GM23338 (cell line): ENCODE measurements around the gene NTM. TPM values are rescaled to one million over a fixed set of nuclear protein-coding genes. Genes with fewer than 3 reads are reported as not detected.

Experiments used
- ATAC-seq: fragments of 200-7000 bp; cut with Tn5 transposase; 3 replicates; pipeline ENCODE4 v1.9.1; 2020
- DNase-seq: peaks from one replicate; pipeline ENCODE4 v3.0.0-alpha.2; 2015; ENCODE audit warnings: low spot score
- H2AFZ ChIP-seq: fragments of 200-600 bp; sonication (generic); 2 replicates; pipeline ENCODE4 v1.8.0; 2016; ENCODE audit warnings: antibody characterized with exemption, mild to moderate bottlenecking, moderate library complexity
- H3F3A ChIP-seq: fragments of 200-600 bp; sonication (generic); replicated peaks from 2 replicates; pipeline ENCODE4 v1.8.0; 2017; ENCODE audit warnings: antibody characterized with exemption, mixed run types, low read depth
- H3K27ac ChIP-seq: fragments of 200-600 bp; sonication (generic); 2 replicates; pipeline ENCODE4 v1.6.1; 2016; ENCODE audit warnings: low read depth
- H3K27me3 ChIP-seq: fragments of 200-600 bp; sonication (generic); 2 replicates; pipeline ENCODE4 v1.8.0; 2016; ENCODE audit warnings: mild to moderate bottlenecking, mixed run types, moderate library complexity; ENCODE audit not compliant: insufficient read depth
- H3K36me3 ChIP-seq: fragments of 200-600 bp; sonication (generic); 2 replicates; pipeline ENCODE4 v1.8.0; 2016; ENCODE audit warnings: mild to moderate bottlenecking; ENCODE audit not compliant: insufficient read depth
- H3K4me1 ChIP-seq: fragments of 200-600 bp; sonication (generic); 2 replicates; pipeline ENCODE4 v1.8.0; 2016; ENCODE audit warnings: mild to moderate bottlenecking, moderate library complexity; ENCODE audit not compliant: insufficient read depth
- H3K4me2 ChIP-seq: fragments of 200-600 bp; sonication (generic); 2 replicates; pipeline ENCODE4 v1.7.1; 2017; ENCODE audit warnings: mixed run types
- H3K4me3 ChIP-seq: fragments of 200-600 bp; sonication (generic); 2 replicates; pipeline ENCODE4 v1.6.1; 2016; ENCODE audit warnings: mixed run types
- H3K79me2 ChIP-seq: fragments of 200-600 bp; sonication (generic); replicated peaks from 2 replicates; pipeline ENCODE4 v1.8.0; 2017; ENCODE audit warnings: mild to moderate bottlenecking; ENCODE audit not compliant: insufficient read depth
- H3K9me2 ChIP-seq: fragments of 200-600 bp; sonication (generic); 2 replicates; pipeline ENCODE4 v1.8.0; 2017; ENCODE audit not compliant: insufficient read depth
- H4K20me1 ChIP-seq: fragments of 200-600 bp; sonication (generic); replicated peaks from 2 replicates; pipeline ENCODE4 v1.8.0; 2017; ENCODE audit warnings: mild to moderate bottlenecking; ENCODE audit not compliant: insufficient read depth
- H3K27ac Mint-ChIP-seq: 2 replicates; pipeline ENCODE4 v1.8.0; 2020; ENCODE audit warnings: inconsistent platforms, mild to moderate bottlenecking, moderate library complexity, mixed read lengths
- H3K27me3 Mint-ChIP-seq: 3 replicates; pipeline ENCODE4 v1.8.0; 2022; ENCODE audit warnings: low read depth, mild to moderate bottlenecking, moderate library complexity, mixed read lengths, inconsistent platforms; ENCODE audit not compliant: insufficient read depth, poor library complexity
- H3K36me3 Mint-ChIP-seq: 3 replicates; pipeline ENCODE4 v1.8.0; 2021; ENCODE audit warnings: low read depth, mild to moderate bottlenecking, inconsistent platforms, moderate library complexity, mixed read lengths
- H3K4me1 Mint-ChIP-seq: 3 replicates; pipeline ENCODE4 v1.8.0; 2020; ENCODE audit warnings: mild to moderate bottlenecking, inconsistent platforms, mixed read lengths
- H3K4me3 Mint-ChIP-seq: 3 replicates; pipeline ENCODE4 v1.8.0; 2021; ENCODE audit warnings: moderate library complexity, mild to moderate bottlenecking, inconsistent platforms, mixed read lengths
- H3K9me3 Mint-ChIP-seq: 3 replicates; pipeline ENCODE4 v1.8.0; 2020; ENCODE audit warnings: moderate library complexity, mild to moderate bottlenecking, inconsistent platforms, mixed read lengths
- CREB1 ChIP-seq: fragments of 250-450 bp; sonication (Bioruptor Pico); IDR thresholded peaks from 2 replicates; pipeline ENCODE4 v1.5.0; 2020; ENCODE audit warnings: low read depth, mild to moderate bottlenecking, moderate library complexity
- ETS1 ChIP-seq: IDR thresholded peaks from 2 replicates; pipeline ENCODE4 v1.6.1; 2016; ENCODE audit warnings: antibody characterized with exemption
- EZH2 ChIP-seq: fragments of 200-600 bp; sonication (generic); IDR thresholded peaks from one replicate; pipeline ENCODE4 v1.8.0; 2017; ENCODE audit warnings: antibody characterized with exemption, mild to moderate bottlenecking, low read depth; ENCODE audit not compliant: unreplicated experiment
- EZH2phosphoT487 ChIP-seq: fragments of 200-600 bp; sonication (generic); IDR thresholded peaks from one replicate; pipeline ENCODE4 v1.8.1; 2018; ENCODE audit warnings: antibody characterized with exemption; ENCODE audit not compliant: unreplicated experiment
- JUNB ChIP-seq: IDR thresholded peaks from one replicate; pipeline ENCODE4 v1.6.1; 2016; ENCODE audit warnings: antibody characterized with exemption; ENCODE audit not compliant: unreplicated experiment
- NANOG ChIP-seq: IDR thresholded peaks from 2 replicates; pipeline ENCODE4 v1.6.1; 2016; ENCODE audit warnings: antibody characterized with exemption, borderline replicate concordance
- POLR2AphosphoS5 ChIP-seq: IDR thresholded peaks from 2 replicates; pipeline ENCODE4 v1.6.1; 2016; ENCODE audit warnings: antibody characterized with exemption, low read depth
- REST ChIP-seq: IDR thresholded peaks from one replicate; pipeline ENCODE4 v1.6.1; 2018; ENCODE audit warnings: antibody characterized with exemption; ENCODE audit not compliant: unreplicated experiment
- STAT1 ChIP-seq: IDR thresholded peaks from one replicate; pipeline ENCODE4 v1.6.1; 2016; ENCODE audit warnings: antibody characterized with exemption; ENCODE audit not compliant: unreplicated experiment
- ZNF114 ChIP-seq: fragments of 250-450 bp; sonication (Bioruptor Pico); IDR thresholded peaks from 2 replicates; pipeline ENCODE4 v1.5.0; 2020; ENCODE audit warnings: mild to moderate bottlenecking, moderate library complexity
- ZNF331 ChIP-seq: fragments of 250-450 bp; sonication (Bioruptor Pico); IDR thresholded peaks from 2 replicates; pipeline ENCODE4 v1.5.0; 2020; ENCODE audit warnings: low read depth, mild to moderate bottlenecking, moderate library complexity
- ZNF462 ChIP-seq: fragments of 250-450 bp; sonication (Bioruptor Pico); IDR thresholded peaks from 2 replicates; pipeline ENCODE4 v1.5.0; 2020; ENCODE audit warnings: mild to moderate bottlenecking, moderate library complexity
- polyA plus RNA-seq: library from polyadenylated mRNA; unstranded; fragments of >200 nt; fragmentation: Nextera tagmentation; extraction: Ambion mirVana; gene quantifications from 2 replicates; pipeline ENCODE4 v1.2.1, GENCODE V29; 2016
- total RNA-seq: library from RNA; depleted of rRNA; stranded (reverse); fragments of >200 nt; shearing (Covaris generic); gene quantifications from 2 replicates; pipeline ENCODE4 v1.2.3, GENCODE V29; 2014
- TF ChIP-seq, protein P1 (sequence below), 2 experiments: fragments of 200-600 bp in 1 of 2; sonication (generic) in 1 of 2; conservative IDR thresholded peaks; 2 replicates each; pipeline versions ENCODE4 v1.5.1 to v1.6.1; 2016 to 2017; ENCODE audit warnings: antibody characterized with exemption in 2 of 2, low read depth in 2 of 2, mild to moderate bottlenecking in 2 of 2, moderate library complexity in 1 of 2

NTM gene
- total and polyA plus RNA-seq, 2 experiments from 2014 or later: 10.6 to 14.6 TPM

DNA sequence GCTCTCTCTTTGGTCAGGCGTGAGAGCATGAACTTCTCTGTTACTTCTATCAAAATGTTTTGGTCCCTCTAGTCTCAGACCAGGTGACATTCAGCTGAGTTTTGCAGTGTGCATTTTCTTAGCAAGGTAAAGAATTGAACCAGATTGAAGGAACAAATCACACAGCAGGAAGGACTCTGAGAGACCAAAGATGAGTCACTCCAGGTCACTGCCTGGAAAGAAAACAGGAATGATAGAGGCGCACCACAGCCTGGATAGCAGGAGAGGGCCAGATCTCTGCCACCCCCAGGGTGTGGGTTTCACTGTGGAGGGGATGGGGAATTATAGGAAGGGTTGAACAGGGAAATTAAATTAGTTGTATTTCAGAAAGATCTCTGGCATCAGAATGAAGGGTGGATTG is 788.3 kb downstream of the NTM start:
- Histone ChIP-seq H3K27ac (no peak overlapping the region), H3K4me2 (no peak overlapping the region), H3F3A (no peaks in the 10 kb centered on the region), H3K4me1 (no peaks in the 10 kb centered on the region), H3K27me3 (no peaks in the 10 kb centered on the region), H2AFZ (no peak overlapping the region), H3K4me3 (no peak overlapping the region), H3K9me2 (0 out of 2 replicates have a peak, but pooled peaks cover 3% of the 10 kb centered on the region), H3K36me3 (no peaks in the 10 kb centered on the region), H4K20me1 (no peaks in the 10 kb centered on the region), H3K79me2 (no peaks in the 10 kb centered on the region)
- DNase-seq (no peak), ATAC-seq (no peak)
- Mint-ChIP-seq H3K36me3 (no peaks in the 10 kb centered on the region), H3K9me3 (no peaks in the 10 kb centered on the region), H3K4me1 (peaks cover 7% of the 10 kb centered on the region), H3K4me3 (no peak overlapping the region), H3K27ac (no peak overlapping the region), H3K27me3 (no peaks in the 10 kb centered on the region)
- TF ChIP-seq ZNF331 (CRISPR knock-in tag) (no peak), STAT1 (no peak), NANOG (no peak), JUNB (no peak), EZH2phosphoT487 (no peak), ZNF114 (CRISPR knock-in tag) (no peak), ZNF462 (no peak), ETS1 (no peak), EZH2 (no peak), CREB1 (CRISPR knock-in tag) (no peak), REST (no peak), POLR2AphosphoS5 (no peak)
- TF ChIP-seq, protein P1, sequence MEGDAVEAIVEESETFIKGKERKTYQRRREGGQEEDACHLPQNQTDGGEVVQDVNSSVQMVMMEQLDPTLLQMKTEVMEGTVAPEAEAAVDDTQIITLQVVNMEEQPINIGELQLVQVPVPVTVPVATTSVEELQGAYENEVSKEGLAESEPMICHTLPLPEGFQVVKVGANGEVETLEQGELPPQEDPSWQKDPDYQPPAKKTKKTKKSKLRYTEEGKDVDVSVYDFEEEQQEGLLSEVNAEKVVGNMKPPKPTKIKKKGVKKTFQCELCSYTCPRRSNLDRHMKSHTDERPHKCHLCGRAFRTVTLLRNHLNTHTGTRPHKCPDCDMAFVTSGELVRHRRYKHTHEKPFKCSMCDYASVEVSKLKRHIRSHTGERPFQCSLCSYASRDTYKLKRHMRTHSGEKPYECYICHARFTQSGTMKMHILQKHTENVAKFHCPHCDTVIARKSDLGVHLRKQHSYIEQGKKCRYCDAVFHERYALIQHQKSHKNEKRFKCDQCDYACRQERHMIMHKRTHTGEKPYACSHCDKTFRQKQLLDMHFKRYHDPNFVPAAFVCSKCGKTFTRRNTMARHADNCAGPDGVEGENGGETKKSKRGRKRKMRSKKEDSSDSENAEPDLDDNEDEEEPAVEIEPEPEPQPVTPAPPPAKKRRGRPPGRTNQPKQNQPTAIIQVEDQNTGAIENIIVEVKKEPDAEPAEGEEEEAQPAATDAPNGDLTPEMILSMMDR (conservative IDR thresholded peaks at IDR 0.05; ENCODE audit: low read depth in 2 of 2): no peak
